IPS DF 4.7 (cell line): ENCODE measurements around the gene CAMTA1.
"Not testable (repeated sequence)": the region's sequence is repeated elsewhere in the genome, so short reads cannot be mapped to it uniquely, and the experiment has no call there.

Experiments
- DNase-seq: peaks from one replicate; pipeline ENCODE4 v3.0.0-alpha.2; 2013; ENCODE audit warnings: low spot score; ENCODE audit errors: extremely low read depth

Gene CAMTA1

DNA sequence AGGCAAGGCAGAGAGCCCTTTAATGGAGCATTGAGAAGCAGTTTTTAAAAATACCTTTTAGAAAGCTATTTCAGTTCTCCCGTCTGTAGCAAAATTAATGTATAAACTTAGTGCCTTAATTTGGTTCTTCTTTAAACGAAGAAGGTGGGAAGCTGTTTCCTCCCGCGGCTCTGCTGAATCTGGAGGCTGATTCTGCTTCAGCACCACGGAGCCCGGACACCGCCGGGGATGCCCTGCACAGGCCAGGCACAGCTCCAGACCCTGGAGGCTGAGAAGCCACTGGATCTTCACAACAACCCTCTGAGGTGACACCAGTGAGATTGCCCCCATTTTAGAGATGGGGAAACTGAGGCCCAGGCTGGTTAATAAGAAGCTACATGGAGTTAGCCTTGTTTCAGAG, 810.1 kb downstream of the CAMTA1 start:
- no peak for DNase-seq

DNA sequence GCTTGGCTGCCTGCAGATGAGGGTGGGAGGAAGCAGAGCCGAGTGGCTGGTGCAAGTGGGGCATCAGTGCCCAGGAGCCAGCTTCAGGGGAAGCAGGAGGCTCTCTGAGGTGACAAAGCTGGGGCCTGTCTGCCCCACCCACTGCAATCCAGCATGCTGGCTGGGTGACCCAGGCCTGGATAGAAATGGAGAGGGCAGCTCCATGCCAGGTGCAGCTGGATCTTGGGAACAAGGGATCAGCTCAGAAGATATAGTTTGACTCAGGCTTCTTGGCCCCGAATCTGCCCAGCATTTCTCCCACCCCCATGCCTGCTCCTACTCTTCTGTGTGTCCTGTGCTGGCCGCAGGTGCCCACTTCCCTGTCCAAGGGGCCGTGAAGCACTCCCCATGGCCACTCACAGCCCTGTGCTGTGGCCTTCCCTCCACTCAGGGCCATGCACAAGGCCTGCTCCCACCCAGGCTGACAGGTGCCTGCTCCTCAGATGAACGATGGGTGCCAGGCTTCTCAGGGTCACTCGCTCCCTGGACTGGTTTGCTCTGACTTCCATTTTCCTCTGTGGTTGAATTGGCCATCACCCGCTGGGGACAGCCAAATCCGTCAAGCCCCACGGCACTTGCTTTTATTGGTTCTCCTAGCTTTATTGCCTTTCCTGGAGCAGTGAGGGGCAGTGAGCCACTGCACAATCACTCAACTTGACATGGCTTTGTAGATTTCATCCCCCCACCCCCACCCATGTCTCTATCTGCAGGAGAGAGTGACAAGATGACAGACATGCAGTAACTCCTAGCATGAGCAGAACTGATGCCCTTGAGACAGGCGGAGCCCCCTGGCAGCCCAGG, 811.1 kb downstream of the CAMTA1 start:
- DNase-seq = no peak

DNA sequence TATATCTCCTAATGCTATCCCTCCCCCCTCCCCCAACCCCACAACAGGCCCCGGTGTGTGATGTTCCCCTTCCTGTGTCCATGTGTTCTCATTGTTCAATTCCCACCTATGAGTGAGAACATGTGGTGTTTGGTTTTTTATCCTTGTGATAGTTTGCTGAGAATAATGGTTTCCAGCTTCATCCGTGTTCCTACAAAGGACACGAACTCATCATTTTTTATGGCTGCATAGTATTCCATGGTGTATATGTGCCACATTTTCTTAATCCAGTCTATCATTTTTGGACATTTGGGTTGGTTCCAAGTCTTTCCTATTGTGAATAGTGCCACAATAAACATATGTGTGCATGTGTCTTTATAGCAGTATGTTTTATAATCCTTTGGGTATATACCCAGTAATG, 812.8 kb downstream of the CAMTA1 start:
- DNase-seq = not testable (repeated sequence)

DNA sequence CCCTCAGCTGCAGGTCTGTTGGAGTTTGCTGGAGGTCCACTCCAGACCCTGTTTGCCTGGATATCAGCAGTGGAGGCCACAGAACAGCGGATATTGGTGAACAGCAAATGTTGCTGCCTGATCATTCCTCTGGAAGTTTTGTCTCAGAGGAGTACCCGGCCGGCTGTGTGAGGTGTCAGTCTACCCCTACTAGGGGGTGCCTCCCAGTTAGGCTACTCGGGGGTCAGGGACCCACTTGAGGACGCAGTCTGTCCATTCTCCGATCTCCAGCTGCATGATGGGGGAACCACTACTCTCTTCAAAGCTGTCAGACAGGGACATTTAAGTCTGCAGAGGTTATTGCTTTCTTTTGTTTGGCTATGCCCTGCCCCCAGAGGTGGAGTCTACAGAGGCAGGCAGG, 819.7 kb downstream of the CAMTA1 start:
- DNase-seq = not testable (repeated sequence)

DNA sequence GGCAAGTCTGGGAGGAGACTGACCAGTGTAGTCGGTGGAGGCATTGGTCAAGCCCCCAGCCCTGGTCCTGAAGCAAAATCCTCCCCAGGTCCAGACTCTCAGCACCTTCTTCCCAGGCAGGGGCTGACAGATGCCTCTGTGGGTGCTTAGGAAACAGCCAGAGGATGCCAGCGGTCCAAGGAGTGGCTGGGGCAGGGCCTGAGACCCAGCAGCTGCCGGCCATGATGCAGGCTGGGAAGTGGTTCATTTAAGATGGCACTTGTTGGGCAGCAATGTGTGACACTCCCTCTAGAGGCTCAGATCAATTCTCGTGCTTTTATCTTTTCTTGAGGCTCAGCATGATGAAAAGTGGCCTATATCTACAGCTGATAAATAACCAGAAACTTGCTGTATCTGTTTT, 820.8 kb downstream of the CAMTA1 start:
- no peak for DNase-seq

DNA sequence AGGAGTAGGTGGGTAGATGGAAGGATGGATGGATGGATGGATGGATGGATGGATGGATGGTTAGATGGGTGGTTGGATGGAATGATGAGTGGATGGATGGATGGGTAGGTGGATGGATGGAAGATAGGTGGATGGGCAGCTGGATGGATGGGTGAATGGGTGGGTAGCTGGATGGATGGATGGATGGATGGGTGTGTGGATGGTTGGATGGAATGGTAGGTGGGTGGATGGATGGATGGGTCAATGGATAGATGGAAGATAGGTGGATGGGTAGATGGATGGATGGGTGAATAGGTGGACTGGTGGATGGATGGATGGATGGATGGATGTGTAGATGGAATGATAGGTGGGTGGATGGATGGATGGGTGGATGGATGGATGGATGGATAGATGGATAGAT, 821.8 kb downstream of the CAMTA1 start:
- DNase-seq = no peak

DNA sequence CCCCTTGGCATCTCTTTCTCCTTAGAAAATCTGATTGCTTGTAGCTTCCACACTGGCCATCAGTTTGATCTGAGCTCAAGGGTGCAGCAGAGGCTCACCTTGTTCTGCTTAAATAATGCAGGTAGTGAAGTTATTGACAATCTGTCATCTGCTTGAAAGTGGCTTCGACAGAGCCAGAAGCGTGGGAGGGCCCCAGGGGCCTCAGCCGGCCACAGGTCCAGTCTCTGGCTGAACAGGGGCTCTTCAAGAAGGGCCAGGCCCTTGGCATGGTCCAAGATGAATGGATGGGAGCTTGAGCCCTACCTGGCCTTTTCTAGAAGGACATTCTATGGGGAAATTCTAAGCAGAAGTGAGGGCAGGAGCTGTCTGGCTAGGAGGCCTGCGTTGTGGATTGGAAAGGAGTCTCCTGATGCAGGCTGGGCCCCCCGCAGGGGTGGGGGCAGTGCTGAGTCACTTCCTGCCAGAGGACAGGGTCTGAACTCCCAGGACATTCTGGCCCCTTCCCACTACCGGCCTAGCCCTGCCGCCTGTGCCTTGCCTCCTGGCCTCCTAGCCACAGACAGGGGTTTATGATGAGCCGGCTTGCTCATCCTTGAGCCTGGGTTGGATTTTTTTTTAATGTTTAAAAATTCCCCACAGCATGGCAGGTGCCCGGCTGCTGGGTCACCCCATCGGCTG, 823.5 kb downstream of the CAMTA1 start:
- DNase-seq = peak; percentile 51

DNA sequence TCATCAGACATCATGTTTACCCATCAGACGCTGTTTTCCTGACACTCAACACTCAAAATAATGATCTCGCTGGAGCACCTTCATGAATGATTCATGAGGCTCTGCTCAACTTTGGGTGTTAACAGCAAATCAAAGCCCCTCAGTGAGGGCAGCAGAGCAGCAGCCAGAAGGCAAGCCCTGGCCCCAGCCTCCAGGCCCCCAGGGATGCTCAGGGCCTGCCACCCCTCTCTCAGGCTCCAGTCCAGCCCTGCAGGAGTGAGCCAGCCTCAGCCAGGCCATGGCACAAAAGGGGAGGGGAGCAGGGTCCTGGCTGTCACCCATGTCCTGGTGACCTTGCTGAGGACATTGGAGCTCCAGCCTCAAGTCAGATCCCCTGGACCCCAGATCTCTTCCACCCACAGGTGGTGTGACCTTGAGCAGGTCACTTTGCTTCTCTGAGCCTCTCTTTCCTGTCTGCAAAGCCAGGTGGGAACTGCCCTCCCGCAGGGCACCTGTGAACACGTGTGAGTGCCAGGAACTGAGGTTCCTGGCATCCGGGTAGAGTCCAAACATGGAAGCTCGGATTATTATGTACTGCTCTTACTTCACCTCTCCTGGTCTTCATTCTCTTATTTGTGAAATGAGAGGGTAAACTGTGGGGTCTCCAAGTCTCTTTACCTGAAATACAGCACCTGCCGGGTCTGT, 824.2 kb downstream of the CAMTA1 start:
- no peak for DNase-seq

DNA sequence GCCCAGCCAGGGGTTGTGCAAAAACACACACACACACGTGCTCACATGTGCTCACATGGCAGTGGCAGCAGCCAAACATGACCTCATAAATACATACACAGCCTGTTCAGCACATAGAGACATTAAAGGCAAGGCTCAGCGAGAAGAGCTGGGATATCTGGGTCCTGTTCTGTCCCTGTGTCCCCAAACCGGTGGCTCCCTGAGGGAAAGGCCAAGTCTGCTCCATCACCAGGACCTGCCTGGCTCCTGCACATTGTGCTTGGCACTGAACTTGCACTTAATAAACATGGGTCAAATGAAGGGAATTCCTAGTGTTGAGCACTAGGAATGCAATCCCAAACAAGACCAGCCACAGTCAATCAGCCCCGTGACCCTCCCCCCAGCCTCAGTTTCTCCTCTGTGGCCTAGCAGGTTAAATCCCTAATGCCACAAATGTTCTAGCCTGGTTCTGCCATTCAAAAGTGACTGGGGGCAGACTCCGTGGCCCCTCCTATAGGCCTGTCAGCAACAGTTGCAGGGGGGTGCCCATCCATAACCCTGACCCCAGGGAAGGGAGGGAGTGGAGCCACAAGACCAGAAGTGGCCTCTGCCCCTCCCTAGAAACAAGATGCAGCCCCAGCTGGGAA, 825.0 kb downstream of the CAMTA1 start:
- DNase-seq = no peak

DNA sequence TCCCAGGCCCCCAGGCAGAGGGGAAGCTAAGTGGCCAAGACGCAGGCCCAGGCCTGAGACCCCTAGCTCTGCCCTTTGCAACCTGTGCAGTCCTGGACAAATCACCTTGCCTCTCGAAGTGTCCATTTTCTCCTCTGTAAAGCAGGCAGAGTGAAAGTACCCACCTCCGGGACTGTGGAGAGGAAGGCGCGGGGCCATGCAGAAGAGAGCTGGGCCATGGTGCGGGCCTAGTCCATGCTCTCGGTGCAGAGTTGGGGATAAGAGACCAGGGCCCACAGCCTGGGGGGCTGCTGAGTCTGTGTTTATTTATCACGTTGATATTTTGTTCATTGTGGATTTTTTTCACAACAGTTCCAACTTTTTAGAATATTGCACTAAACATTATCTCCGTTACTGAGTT, 825.7 kb downstream of the CAMTA1 start:
- DNase-seq = no peak

DNA sequence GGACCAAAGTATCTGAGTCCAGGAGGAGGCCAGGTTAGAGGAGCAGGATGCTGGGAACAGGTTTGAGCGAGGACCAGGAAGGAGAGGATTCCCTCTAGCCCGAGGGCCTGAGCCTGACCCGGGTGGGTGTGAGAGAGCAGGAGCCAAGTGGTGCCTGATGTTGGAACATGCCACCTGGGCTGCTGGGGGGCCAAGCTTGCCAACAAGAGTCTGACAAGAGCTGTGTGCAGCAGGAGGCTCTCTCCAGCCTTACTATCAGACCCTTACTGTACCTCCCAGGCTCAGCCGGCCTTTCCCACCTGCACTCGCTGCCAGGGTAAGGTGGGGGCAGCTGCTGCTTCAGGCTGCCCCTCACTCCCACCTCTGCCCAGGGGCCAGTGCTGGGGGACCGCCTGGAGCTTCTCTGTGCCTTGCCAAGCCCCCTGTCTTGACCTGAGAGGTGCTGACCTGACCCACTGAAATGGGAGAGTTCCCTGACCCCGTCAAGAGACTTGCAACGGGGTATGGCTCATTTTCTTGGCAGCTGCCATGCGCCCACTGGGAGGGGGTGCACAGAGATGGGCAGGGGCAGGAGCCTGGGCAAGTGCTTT, 826.3 kb downstream of the CAMTA1 start:
- DNase-seq = no peak

DNA sequence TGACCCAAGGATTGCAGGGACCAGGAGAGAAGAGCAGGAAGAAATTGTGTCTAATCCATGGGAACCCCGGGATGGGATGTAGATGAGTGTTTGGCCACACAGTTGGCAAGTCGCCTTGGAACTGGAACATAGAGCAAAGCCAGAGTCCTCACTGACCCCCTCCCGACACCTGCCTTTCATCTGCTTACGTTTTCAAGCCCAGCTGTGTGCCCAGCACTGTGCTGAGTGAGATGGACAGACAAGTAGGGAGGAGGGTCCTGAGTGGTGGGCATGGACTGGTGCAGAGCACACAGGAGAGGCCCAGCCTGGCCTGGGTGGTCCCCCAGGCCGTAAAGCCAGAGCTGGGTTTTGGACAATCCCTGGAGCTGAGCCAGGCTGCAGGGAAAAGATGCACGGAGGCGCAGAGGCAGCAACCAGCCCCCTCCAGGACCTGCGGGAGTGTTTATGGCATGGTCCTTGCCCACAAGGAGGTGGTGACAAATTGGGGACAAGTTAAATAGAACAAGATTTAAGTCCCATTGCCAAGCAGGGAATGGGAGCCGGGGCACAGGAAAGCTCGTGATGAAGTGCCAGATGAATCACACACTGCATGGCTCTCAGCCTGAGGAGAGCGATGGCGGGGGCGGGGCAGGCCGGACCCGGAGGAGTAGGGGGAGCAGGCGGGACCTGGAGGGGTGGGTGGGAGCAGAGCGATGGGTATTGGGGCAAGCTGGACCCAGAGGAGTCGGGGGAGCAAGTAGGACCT, 828.0 kb downstream of the CAMTA1 start:
- no peak for DNase-seq

DNA sequence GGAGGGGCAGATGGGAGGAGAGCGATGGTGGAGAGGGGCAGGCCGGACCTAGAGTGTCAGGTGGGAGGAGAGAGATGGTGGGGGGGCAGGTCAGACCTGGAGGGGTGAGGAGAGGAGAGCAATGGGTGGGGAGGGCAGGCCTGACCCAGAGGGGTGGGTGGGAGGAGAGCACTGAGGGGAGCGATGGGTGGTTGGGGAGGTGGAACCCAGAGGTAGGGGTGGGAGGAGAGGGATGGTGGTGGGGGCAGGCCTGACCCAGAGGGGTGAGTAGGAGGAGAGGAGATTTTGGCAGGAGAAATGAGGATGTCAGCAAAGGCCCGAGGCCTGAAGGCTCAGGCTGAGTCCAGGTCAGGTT, 828.6 kb downstream of the CAMTA1 start:
- DNase-seq = no peak

DNA sequence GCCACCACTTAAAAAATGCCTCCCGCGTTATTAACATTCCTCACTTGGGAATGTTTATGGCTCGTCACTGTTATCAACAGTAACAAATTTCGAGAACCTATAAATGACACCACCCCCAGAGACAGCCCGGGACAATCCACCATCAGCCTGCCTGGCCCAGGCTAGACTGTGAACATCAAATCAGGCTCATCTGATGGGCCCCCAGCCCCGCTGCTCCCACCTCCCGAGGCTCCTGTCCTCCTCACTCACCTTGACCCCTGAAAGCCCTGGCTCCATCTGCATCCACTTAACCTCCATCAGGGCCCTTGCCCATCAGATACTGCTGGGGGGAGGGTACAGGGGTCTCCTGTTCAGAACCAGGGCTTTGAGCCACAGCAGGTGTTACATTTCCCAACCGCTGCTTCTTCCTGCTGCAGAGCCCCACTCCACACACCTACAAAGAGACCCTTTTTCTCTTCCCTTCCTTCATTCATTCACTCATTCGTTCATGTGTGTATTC, 829.4 kb downstream of the CAMTA1 start:
- no peak for DNase-seq

DNA sequence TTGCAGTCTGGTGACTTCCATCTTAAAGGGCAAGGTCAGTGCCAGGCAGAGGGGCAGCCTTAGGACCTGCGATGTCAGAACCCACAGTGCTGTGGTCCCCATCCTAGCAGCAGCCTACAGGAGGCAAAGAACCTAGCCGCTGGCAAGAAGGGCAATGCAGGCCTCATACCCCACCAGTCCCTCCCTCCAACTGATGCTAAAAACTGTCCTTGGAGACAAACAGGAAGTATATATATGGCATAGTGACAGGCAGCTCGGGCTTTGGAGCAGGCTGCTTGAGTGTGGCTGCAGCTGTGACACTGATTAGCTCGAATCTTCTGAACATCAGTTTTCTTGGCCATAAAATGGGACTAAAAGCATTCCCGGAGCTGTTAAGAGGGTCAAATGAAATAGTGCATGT, 829.9 kb downstream of the CAMTA1 start:
- DNase-seq = no peak

DNA sequence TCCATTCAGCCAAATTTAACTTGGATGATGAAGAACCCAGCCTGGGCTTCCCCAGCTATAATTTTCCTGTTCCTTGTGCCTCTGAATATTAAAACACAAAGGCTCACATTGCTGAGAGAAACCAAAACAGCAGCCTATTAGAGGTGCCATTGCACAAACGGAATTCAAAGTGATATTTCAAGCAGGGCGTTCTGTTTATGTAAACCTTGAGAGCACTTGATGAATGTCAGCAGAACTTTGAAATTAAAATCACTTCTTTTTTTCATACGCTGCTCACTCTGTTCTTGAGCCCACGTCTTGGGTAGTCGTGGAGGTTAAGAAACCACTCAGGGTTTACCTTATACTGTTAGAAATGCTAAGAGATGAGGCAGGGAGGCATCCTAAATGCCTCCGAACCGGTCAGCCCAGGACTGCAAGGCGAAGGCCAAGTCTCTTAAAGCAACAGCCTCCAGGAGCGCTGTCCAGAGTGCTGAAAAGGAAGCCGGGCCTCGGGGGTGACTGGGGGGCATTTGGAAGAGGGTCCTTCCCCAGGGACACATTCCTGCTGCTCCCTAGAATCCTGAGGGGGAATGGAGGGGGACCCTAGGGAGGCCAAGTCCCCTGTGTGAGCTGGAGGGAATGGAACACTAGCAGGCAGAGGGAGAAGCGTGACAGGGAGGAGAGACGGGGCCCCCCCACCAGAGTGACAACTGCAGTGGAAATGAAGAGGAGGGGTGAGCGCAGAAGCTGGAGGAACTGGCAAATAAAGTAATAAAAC, 831.0 kb downstream of the CAMTA1 start:
- no peak for DNase-seq

DNA sequence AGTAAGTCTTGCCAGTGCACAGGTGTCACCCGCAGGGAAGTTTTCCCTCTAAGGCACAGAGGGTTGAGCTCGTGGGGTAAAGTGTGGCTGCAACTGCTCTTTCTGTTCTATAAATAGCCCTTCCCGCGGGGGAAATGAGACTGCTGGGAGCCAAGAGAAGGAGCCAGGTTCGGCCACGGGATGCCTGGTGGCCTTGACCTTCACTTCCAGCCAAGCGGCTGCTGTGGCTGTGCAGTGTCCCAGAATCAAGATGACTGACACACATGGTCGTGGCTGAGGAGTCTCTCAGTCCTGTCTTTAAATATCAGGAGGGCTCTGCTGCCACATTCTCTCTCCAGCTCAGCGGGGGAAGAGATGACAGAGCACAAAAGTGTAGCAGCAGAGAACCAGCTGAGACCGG, 831.7 kb downstream of the CAMTA1 start:
- no peak for DNase-seq

DNA sequence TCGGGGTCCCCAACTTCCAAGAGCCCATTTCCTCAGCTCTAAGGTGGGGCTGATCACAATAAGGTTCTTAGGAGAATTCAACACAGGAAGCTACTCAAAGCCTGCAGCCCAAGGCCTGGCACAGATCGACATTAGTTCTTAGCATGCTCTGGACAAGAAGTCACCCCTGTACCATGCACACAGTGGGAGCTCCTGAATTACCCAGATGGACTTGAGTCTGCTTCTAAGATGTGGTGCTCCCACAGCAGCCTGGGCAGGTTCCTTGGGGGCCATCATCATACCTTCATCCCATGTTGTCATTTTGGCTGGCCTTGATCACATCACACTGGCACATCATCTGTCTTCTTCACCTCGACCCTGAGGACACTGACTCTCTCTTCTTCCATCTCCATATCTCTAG, 832.6 kb downstream of the CAMTA1 start:
- no peak for DNase-seq

DNA sequence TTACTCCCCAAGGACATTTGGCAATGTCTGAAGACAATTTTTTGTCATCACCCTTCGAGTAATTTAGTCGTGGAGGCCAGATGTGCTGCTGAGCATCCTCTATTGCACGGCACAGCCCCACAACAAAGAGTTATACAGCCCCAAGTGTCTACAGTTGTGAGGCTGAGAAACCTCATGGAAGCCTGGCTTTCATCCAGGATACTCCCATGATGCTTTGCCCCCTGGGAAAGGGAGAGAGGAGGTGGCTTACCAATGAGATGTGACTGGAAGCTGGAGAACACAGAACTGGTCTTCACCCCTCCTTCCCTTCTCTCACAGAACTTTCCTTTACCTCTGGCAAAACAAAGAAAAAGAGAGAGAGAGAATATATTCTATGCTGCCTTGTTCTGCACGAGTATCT, 834.9 kb downstream of the CAMTA1 start:
- no peak for DNase-seq
